GM19099 (cell line): ENCODE results near the gene RABGAP1.

Source experiments
- POLR2A ChIP-seq: IDR thresholded peaks from 3 replicates; pipeline ENCODE4 v1.6.1; 2011; ENCODE audit warnings: low read depth; ENCODE audit not compliant: insufficient read length; ENCODE audit errors: extremely low read depth

The RABGAP1 gene

GRCh38 chr9:123044586-123044985 lies 103.8 kb downstream of the RABGAP1 start:
- TF ChIP-seq POLR2A: no peak

- no peak for TF ChIP-seq POLR2A
These were observed 105.8 kb downstream of the RABGAP1 start for GRCh38 chr9:123046406-123047195.

- TF ChIP-seq POLR2A: no peak
These were observed 107.9 kb downstream of the RABGAP1 start for GRCh38 chr9:123048748-123049147.

GRCh38 chr9:123049589-123050222 lies 108.9 kb downstream of the RABGAP1 start:
- no peak for TF ChIP-seq POLR2A

- no peak for TF ChIP-seq POLR2A
These were observed 112.2 kb downstream of the RABGAP1 start for GRCh38 chr9:123053046-123053445.

GRCh38 chr9:123053711-123054110 lies 112.9 kb downstream of the RABGAP1 start:
- TF ChIP-seq POLR2A: no peak

GRCh38 chr9:123058834-123059233 lies 118.0 kb downstream of the RABGAP1 start:
- TF ChIP-seq POLR2A: no peak

GRCh38 chr9:123059472-123060220 lies 118.8 kb downstream of the RABGAP1 start:
- no peak for TF ChIP-seq POLR2A

- no peak for TF ChIP-seq POLR2A
These were observed 120.4 kb downstream of the RABGAP1 start for GRCh38 chr9:123061216-123061615.

GRCh38 chr9:123062351-123063176 lies 121.7 kb downstream of the RABGAP1 start:
- no peak for TF ChIP-seq POLR2A

- no peak for TF ChIP-seq POLR2A
These were observed 122.4 kb downstream of the RABGAP1 start for GRCh38 chr9:123063177-123063598.

- TF ChIP-seq POLR2A: no peak
These were observed 123.1 kb downstream of the RABGAP1 start for GRCh38 chr9:123063896-123064295.

GRCh38 chr9:123064716-123065115 lies 123.9 kb downstream of the RABGAP1 start:
- no peak for TF ChIP-seq POLR2A

GRCh38 chr9:123065196-123065595 lies 124.4 kb downstream of the RABGAP1 start:
- TF ChIP-seq POLR2A: no peak

GRCh38 chr9:123067136-123067535 lies 126.3 kb downstream of the RABGAP1 start:
- TF ChIP-seq POLR2A: no peak
